ENCODE data around the gene SLC11A1. TPM values are rescaled to one million over a fixed set of nuclear protein-coding genes. Genes with fewer than 3 reads are reported as not detected.

Gene SLC11A1
- polyA plus RNA-seq, 3 donors = 184 to 2,019 (median 352) TPM

DNA sequence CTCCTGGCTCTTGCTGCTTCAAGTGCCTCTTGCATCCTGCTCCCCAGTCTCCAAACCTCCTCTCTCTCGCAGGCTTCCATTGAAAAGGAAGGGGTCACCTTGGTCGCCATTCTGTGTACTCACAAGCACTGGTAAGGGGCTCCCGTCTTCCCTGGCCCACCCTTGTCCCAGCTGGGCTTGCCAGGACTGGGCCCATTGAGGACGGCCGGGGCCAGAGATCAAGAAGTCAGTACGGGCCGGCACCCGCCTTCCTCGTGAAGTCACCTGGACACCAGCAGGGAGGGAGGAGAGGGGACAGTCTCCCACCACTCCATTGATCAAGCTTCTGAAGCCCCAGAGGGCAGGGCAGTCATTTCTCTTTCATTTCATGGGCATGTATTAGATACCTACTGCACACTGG is 41.4 kb upstream of the SLC11A1 start:
- WGBS (ENCODE audit: insufficient coverage) = 94% methylated on average over 7 of the region's 9 CpGs
- DNase-seq = no peak
- Mint-ChIP-seq H3K27ac (peak overlapping the region in 1 of 7 donors; percentile 41), H3K4me3 (no peak overlapping the region), H3K9me3 (peaks cover 0 to 1% (median 0%) of the 10 kb centered on the region in 7 donors), H3K36me3 (peaks cover 49 to 71% of the 10 kb centered on the region in 2 donors), H3K4me1 (peaks cover 2% of the 10 kb centered on the region), H3K27me3 (ENCODE audit: low read depth in 3 of 3) (peaks cover 0 to 2% (median 0%) of the 10 kb centered on the region in 3 donors)
- intact Hi-C loops (cut with micrococcal nuclease) = no loop called here
- Histone ChIP-seq H3K9me3 (replicated peaks in 1 of 2; ENCODE audit: control insufficient read depth in 1 of 2, insufficient read depth in 1 of 2, low read length in 2 of 2) (no peaks in the 10 kb centered on the region), H3K36me3 (replicated peaks in 1 of 2; ENCODE audit: control insufficient read depth in 1 of 2, insufficient read depth in 2 of 2, low read length in 2 of 2) (peaks cover 45 to 62% of the 10 kb centered on the region in 2 donors), H3K9ac (ENCODE audit: insufficient read depth, low read length, poor library complexity, severe bottlenecking) (no peak overlapping the region), H3K4me2 (replicated peaks; ENCODE audit: extremely low read depth, low read length, poor library complexity, severe bottlenecking) (no peak overlapping the region), H2AFZ (ENCODE audit: insufficient read depth, low read depth, low read length, poor library complexity, severe bottlenecking) (no peak overlapping the region), H3K27me3 (ENCODE audit: control insufficient read depth in 2 of 2, insufficient read depth in 2 of 2, low read length in 2 of 2) (no peaks in the 10 kb centered on the region), H3K4me3 (replicated peaks in 1 of 3; ENCODE audit: low read depth in 2 of 3, low read length in 3 of 3) (no peak overlapping the region), H3K79me2 (ENCODE audit: insufficient read depth, low read length) (peaks cover 11% of the 10 kb centered on the region), H4K20me1 (ENCODE audit: insufficient read depth, low read length) (no peaks in the 10 kb centered on the region), H3K4me1 (ENCODE audit: control insufficient read depth in 1 of 2, insufficient read depth in 2 of 2, low read length in 2 of 2) (peaks cover 0 to under 1% of the 10 kb centered on the region in 2 donors), H3K27ac (ENCODE audit: low read depth in 1 of 2, low read length in 2 of 2) (no peak overlapping the region)
- TF ChIP-seq, protein P1, sequence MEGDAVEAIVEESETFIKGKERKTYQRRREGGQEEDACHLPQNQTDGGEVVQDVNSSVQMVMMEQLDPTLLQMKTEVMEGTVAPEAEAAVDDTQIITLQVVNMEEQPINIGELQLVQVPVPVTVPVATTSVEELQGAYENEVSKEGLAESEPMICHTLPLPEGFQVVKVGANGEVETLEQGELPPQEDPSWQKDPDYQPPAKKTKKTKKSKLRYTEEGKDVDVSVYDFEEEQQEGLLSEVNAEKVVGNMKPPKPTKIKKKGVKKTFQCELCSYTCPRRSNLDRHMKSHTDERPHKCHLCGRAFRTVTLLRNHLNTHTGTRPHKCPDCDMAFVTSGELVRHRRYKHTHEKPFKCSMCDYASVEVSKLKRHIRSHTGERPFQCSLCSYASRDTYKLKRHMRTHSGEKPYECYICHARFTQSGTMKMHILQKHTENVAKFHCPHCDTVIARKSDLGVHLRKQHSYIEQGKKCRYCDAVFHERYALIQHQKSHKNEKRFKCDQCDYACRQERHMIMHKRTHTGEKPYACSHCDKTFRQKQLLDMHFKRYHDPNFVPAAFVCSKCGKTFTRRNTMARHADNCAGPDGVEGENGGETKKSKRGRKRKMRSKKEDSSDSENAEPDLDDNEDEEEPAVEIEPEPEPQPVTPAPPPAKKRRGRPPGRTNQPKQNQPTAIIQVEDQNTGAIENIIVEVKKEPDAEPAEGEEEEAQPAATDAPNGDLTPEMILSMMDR (IDR thresholded peaks at IDR 0.05) = no peak

DNA sequence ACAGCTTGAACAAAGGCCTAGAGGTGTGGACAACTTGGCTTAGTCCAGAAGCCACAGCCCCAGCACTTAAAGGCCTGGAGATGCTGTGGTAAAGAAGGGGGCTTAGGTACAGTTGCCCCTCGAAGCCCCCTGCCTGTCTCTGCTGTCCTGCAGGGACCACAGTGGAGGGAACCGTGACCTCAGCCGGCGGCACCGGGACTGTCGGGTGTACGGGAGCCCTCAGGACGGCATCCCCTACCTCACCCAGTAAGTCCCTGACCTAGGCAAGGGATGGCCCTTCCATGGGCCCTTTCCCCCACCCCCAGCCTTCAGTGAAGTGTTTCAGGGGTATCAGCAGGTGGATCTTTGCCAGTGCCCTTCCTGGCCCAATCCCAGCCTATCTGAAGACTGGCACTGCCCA is 40.7 kb upstream of the SLC11A1 start:
- no peaks in the 10 kb centered on the region for H4K20me1 ChIP-seq (ENCODE audit: insufficient read depth, low read length)
- no CpG with 5 or more reads among the region's 8 CpGs for WGBS (ENCODE audit: insufficient coverage)

More for the DNA sequence above, 40.7 kb upstream of the SLC11A1 start:
- no peak overlapping the region for H3K4me3 Mint-ChIP-seq
- H3K9me3 ChIP-seq (replicated peaks in 1 of 2; ENCODE audit: control insufficient read depth in 1 of 2, insufficient read depth in 1 of 2, low read length in 2 of 2) = no peaks in the 10 kb centered on the region
- intact Hi-C loops (cut with micrococcal nuclease) = no loop called here
- no peak overlapping the region for H2AFZ ChIP-seq (ENCODE audit: insufficient read depth, low read depth, low read length, poor library complexity, severe bottlenecking)
- no peaks in the 10 kb centered on the region for H3K4me1 ChIP-seq (ENCODE audit: control insufficient read depth in 1 of 2, insufficient read depth in 2 of 2, low read length in 2 of 2)
- TF ChIP-seq, protein P1 (IDR thresholded peaks at IDR 0.05) = no peak
- H3K27me3 ChIP-seq (ENCODE audit: control insufficient read depth in 2 of 2, insufficient read depth in 2 of 2, low read length in 2 of 2) = no peaks in the 10 kb centered on the region
- peaks cover 57 to 78% of the 10 kb centered on the region in 2 donors for H3K36me3 Mint-ChIP-seq
- peak overlapping the region in 1 of 7 donors; percentile 25 for H3K27ac Mint-ChIP-seq
- no peak overlapping the region for H3K9ac ChIP-seq (ENCODE audit: insufficient read depth, low read length, poor library complexity, severe bottlenecking)
- H3K79me2 ChIP-seq (ENCODE audit: insufficient read depth, low read length) = peaks cover 8% of the 10 kb centered on the region
- no peak for DNase-seq
- H3K4me1 Mint-ChIP-seq = no peaks in the 10 kb centered on the region
- peaks cover 0 to under 1% (median 0%) of the 10 kb centered on the region in 3 donors for H3K27me3 Mint-ChIP-seq (ENCODE audit: low read depth in 3 of 3)
- no peak overlapping the region for H3K4me3 ChIP-seq (replicated peaks in 1 of 3; ENCODE audit: low read depth in 2 of 3, low read length in 3 of 3)
- H3K4me2 ChIP-seq (replicated peaks; ENCODE audit: extremely low read depth, low read length, poor library complexity, severe bottlenecking) = no peak overlapping the region
- peaks cover 0 to 1% (median 0%) of the 10 kb centered on the region in 7 donors for H3K9me3 Mint-ChIP-seq
- H3K36me3 ChIP-seq (replicated peaks in 1 of 2; ENCODE audit: control insufficient read depth in 1 of 2, insufficient read depth in 2 of 2, low read length in 2 of 2) = peaks cover 52 to 69% of the 10 kb centered on the region in 2 donors
- no peak overlapping the region for H3K27ac ChIP-seq (ENCODE audit: low read depth in 1 of 2, low read length in 2 of 2)

Measured in CD14-positive monocyte (primary cell).